Activated T-cell treated with anti-CD3 and anti-CD28 coated beads, Interleukin-2, amount 50 U/mL, for 72 hours (primary cell): ENCODE results near the gene ADCY1. TPM values are rescaled to one million over a fixed set of nuclear protein-coding genes. Genes with fewer than 3 reads are reported as not detected.

Experiments used
- ATAC-seq, 2 donors: fragments of 150-1000 bp; cut with Tn5 transposase; replicated peaks in 1 of 2; 2 replicates each; pipeline ENCODE4 v1.10.0; 2021; ENCODE audit warnings: moderate library complexity in 2 of 2, mild to moderate bottlenecking in 1 of 2
- DNase-seq, 2 donors: peaks; one replicate each; pipeline ENCODE4 v3.0.0; 2021 to 2022; ENCODE audit warnings: mixed read lengths in 1 of 2
- H3K27ac Mint-ChIP-seq: one replicate; pipeline ENCODE4 v1.8.0; 2022; ENCODE audit warnings: mild to moderate bottlenecking, moderate library complexity, mixed read lengths
- H3K27me3 Mint-ChIP-seq: one replicate; pipeline ENCODE4 v1.8.0; 2022; ENCODE audit warnings: low read depth, mixed read lengths
- H3K36me3 Mint-ChIP-seq, 2 donors: one replicate each; pipeline ENCODE4 v1.8.0; 2022; ENCODE audit warnings: mixed read lengths in 2 of 2, mild to moderate bottlenecking in 1 of 2; ENCODE audit not compliant: insufficient read depth in 2 of 2
- H3K4me1 Mint-ChIP-seq: one replicate; pipeline ENCODE4 v1.8.0; 2022; ENCODE audit warnings: low read depth, mixed read lengths
- H3K4me3 Mint-ChIP-seq, 2 donors: one replicate each; pipeline ENCODE4 v1.8.0; 2022; ENCODE audit warnings: mild to moderate bottlenecking in 2 of 2, mixed read lengths in 2 of 2, moderate library complexity in 2 of 2
- H3K9me3 Mint-ChIP-seq, 2 donors: one replicate each; pipeline ENCODE4 v1.8.0; 2022; ENCODE audit warnings: mixed read lengths in 2 of 2
- total RNA-seq, 2 donors: library from RNA; stranded (reverse); gene quantifications; one replicate each; pipeline ENCODE4 v1.2.3, GENCODE V29; 2022

Gene ADCY1
- total RNA-seq, 2 donors from 2014 or later, result 52.3 to 58.9 TPM

GRCh38 chr7:45581271-45581780 is 7.2 kb downstream of the ADCY1 start:
- H3K27ac Mint-ChIP-seq, result no peak overlapping the region
- ATAC-seq (no peak), DNase-seq (no peak)
- no peaks in the 10 kb centered on the region for H3K4me1 Mint-ChIP-seq
- peaks cover 5% of the 10 kb centered on the region for H3K27me3 Mint-ChIP-seq
- H3K4me3 Mint-ChIP-seq, result no peak overlapping the region
- no peaks in the 10 kb centered on the region for H3K36me3 Mint-ChIP-seq
- no peaks in the 10 kb centered on the region for H3K9me3 Mint-ChIP-seq

GRCh38 chr7:45582136-45582749 is 8.1 kb downstream of the ADCY1 start:
- Mint-ChIP-seq H3K36me3 (no peaks in the 10 kb centered on the region), H3K4me1 (no peaks in the 10 kb centered on the region), H3K27me3 (no peaks in the 10 kb centered on the region), H3K4me3 (no peak overlapping the region), H3K9me3 (no peaks in the 10 kb centered on the region), H3K27ac (no peak overlapping the region)
- DNase-seq (no peak), ATAC-seq (no peak)

- H3K9me3 Mint-ChIP-seq, result no peaks in the 10 kb centered on the region
- H3K4me3 Mint-ChIP-seq, result no peak overlapping the region
- H3K36me3 Mint-ChIP-seq, result no peaks in the 10 kb centered on the region
- H3K4me1 Mint-ChIP-seq, result no peaks in the 10 kb centered on the region
- DNase-seq (no peak), ATAC-seq (no peak)
- no peak overlapping the region for H3K27ac Mint-ChIP-seq
- no peaks in the 10 kb centered on the region for H3K27me3 Mint-ChIP-seq
Observed at GRCh38 chr7:45582868-45583277, 8.7 kb downstream of the ADCY1 start.

DNA sequence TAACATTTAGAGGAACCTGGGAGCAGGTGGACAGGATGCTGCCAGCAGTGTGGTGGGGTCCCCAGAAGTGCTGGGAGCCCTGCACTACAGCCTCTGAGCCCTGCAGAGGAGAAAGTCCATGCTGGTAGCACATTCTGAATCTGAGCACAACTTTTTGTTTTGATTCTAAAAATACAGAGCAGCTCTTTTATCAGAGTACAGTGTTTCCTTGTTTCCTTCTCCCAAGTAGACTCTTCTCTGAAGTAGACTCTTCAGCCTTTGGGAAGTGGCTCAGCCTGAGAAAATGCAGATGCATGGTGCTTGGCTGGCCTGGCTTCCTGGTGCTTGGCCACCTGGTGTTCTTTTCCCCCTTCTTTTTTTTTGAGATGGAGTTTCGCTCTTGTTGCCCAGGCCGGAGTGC is 9.1 kb downstream of the ADCY1 start:
- Mint-ChIP-seq H3K27ac (no peak overlapping the region), H3K4me1 (no peaks in the 10 kb centered on the region), H3K36me3 (no peaks in the 10 kb centered on the region), H3K27me3 (no peaks in the 10 kb centered on the region), H3K9me3 (no peaks in the 10 kb centered on the region), H3K4me3 (no peak overlapping the region)
- DNase-seq, result no peak
- no peak for ATAC-seq

GRCh38 chr7:45584261-45585210 is 10.4 kb downstream of the ADCY1 start:
- no peaks in the 10 kb centered on the region for H3K4me1 Mint-ChIP-seq

GRCh38 chr7:45585628-45586027 is 11.5 kb downstream of the ADCY1 start:
- no peaks in the 10 kb centered on the region for H3K27me3 Mint-ChIP-seq
- no peaks in the 10 kb centered on the region for H3K4me1 Mint-ChIP-seq
- H3K9me3 Mint-ChIP-seq, result no peaks in the 10 kb centered on the region
- H3K36me3 Mint-ChIP-seq, result no peaks in the 10 kb centered on the region
- no peak overlapping the region for H3K4me3 Mint-ChIP-seq
- no peak overlapping the region for H3K27ac Mint-ChIP-seq
- DNase-seq (no peak), ATAC-seq (no peak)

More at GRCh38 chr7:45584261-45585210, 10.4 kb downstream of the ADCY1 start:
- no peaks in the 10 kb centered on the region for H3K27me3 Mint-ChIP-seq
- ATAC-seq, result no peak
- H3K27ac Mint-ChIP-seq, result no peak overlapping the region
- no peaks in the 10 kb centered on the region for H3K9me3 Mint-ChIP-seq
- no peak overlapping the region for H3K4me3 Mint-ChIP-seq
- no peak for DNase-seq
- no peaks in the 10 kb centered on the region for H3K36me3 Mint-ChIP-seq

DNA sequence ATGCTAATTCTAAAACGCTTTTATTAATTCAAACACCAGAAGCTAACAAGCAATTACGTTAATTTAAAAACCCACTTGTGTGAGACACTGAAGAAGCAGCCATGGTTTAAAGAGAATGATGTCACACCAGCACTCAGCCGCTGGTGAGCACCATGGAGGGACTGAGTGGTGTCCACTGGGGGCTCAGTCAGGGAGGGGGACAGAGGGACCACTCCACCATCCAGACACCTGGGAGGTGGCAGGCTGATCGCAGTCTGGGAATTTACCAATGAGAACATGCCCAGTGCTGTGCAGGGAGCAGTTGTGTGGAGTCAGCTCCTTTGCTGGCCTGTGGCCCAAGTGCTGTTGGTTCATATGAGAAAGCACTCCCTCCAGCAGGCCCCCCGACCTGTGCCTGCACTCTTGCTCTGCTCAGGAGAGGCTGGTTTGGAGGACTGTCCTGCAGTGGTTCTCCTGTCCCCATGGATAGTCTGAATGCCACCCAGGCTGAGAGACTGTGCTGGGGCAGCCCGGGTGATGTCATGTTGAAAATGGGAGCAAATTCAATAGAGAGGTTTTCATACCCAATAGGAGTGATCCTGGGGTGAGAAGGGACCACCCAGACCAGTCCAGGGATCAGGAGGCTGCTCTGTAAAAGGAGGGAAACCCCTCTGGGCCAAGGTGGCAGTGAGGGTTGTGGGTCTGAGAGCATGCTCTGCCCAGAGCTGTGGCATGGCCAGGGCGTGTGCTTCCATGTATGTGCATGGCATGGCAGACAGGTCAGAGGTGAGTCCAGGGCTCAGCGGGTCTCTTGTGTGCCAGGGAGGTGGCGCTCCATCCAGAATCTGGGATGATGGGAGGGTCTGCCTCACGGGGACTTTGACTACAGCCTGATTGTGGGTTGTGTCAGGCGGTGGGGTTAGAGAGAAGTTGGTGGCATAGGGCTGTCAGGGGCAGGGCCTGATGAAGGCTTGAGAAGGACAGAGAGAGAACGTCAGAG is 12.7 kb downstream of the ADCY1 start:
- H3K27me3 Mint-ChIP-seq, result no peaks in the 10 kb centered on the region
- DNase-seq (no peak), ATAC-seq (no peak)
- H3K9me3 Mint-ChIP-seq, result no peaks in the 10 kb centered on the region
- H3K36me3 Mint-ChIP-seq, result no peaks in the 10 kb centered on the region
- no peak overlapping the region for H3K27ac Mint-ChIP-seq
- H3K4me3 Mint-ChIP-seq, result no peak overlapping the region
- no peaks in the 10 kb centered on the region for H3K4me1 Mint-ChIP-seq

- H3K36me3 Mint-ChIP-seq, result no peaks in the 10 kb centered on the region
- no peaks in the 10 kb centered on the region for H3K9me3 Mint-ChIP-seq
- H3K27me3 Mint-ChIP-seq, result no peaks in the 10 kb centered on the region
- H3K27ac Mint-ChIP-seq, result no peak overlapping the region
- H3K4me1 Mint-ChIP-seq, result no peaks in the 10 kb centered on the region
- ATAC-seq (no peak), DNase-seq (no peak)
- H3K4me3 Mint-ChIP-seq, result no peak overlapping the region
Observed at GRCh38 chr7:45588466-45588865, 14.3 kb downstream of the ADCY1 start.

DNA sequence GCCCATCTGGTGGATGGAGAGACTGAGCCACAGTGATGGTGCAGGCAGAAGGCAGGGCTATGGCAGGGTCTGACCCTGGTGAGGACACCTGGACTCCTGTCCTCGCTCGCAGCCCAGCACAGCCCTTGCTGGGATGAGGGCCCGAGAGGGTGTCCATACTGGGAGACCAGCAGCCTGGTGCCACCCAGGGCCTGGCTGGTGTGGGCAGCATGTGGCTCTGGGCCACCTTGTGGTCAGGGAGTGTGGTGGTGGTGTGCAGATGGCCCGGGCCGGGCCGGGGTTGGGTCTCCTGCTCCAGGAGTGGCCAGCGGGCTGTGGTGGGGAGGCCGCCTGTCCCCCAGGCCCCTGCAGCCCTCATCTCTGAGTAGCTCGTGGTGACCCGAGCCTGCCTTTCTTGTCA is 14.9 kb downstream of the ADCY1 start:
- H3K36me3 Mint-ChIP-seq, result no peaks in the 10 kb centered on the region

DNA sequence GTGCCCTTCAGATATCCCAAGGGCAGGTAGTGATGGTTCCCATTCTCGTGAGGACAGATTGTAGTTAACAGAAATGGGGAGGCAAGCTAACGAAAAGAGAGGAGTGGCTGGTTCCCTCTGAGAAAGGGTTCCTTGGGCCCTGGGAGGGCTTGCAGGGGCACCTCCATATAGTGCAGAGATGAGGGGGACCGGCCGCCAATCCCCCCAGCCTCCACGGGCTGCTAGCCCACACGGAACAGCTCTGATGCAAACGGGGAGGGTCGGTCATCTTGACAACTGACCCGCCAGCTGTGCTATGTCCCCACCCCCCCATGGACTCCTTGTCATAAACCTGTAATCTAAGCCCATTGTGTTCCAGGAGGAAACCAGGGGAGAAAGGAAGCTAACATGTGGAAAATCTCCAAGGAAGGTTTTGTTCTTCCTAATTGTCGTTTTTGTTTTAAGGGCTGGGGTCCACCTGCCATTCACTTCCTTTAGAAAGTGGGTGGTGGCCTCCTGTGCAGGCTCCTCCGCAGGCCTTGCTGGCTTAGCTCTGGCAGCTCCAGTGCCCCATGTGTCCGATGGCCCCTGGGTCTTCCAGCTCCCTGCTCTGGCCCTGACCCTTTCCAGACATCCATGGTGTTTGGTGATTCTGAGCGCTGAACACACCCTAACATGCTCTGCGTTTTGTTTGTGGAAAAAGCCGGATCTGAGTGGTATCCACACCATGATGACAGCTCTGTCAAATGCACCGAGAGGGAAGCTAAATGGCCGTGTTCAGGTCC is 15.9 kb downstream of the ADCY1 start:
- H3K9me3 Mint-ChIP-seq, result no peaks in the 10 kb centered on the region
- DNase-seq, result no peak
- H3K4me1 Mint-ChIP-seq, result no peaks in the 10 kb centered on the region
- no peaks in the 10 kb centered on the region for H3K36me3 Mint-ChIP-seq
- H3K27ac Mint-ChIP-seq, result no peak overlapping the region
- H3K4me3 Mint-ChIP-seq, result no peak overlapping the region
- ATAC-seq, result no peak
- no peaks in the 10 kb centered on the region for H3K27me3 Mint-ChIP-seq

More for the DNA sequence above, 14.9 kb downstream of the ADCY1 start:
- H3K9me3 Mint-ChIP-seq, result no peaks in the 10 kb centered on the region
- no peaks in the 10 kb centered on the region for H3K4me1 Mint-ChIP-seq
- H3K4me3 Mint-ChIP-seq, result no peak overlapping the region
- DNase-seq (no peak), ATAC-seq (no peak)
- H3K27ac Mint-ChIP-seq, result no peak overlapping the region
- no peaks in the 10 kb centered on the region for H3K27me3 Mint-ChIP-seq

DNA sequence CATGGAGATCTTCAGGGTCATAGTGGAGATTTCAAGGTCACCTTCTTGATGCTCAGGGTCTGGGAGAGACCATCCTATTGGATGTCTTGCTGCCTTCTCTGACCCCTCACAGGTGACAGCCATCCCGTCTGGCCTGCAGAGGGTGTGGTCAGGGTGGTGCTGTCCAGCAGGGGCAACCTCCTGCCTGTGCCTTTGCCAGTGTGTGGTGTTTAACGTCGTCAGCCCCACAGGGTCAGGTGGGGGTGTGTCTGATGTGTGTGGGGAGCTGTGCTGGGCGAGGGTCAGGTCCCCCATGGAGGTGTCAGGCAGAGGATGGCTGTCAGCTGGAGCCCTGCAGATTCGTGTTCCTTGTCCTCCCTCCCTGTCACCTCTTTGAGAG is 16.5 kb downstream of the ADCY1 start:
- H3K27ac Mint-ChIP-seq, result no peak overlapping the region
- no peaks in the 10 kb centered on the region for H3K36me3 Mint-ChIP-seq
- no peaks in the 10 kb centered on the region for H3K27me3 Mint-ChIP-seq
- no peak for DNase-seq
- H3K4me1 Mint-ChIP-seq, result no peaks in the 10 kb centered on the region
- no peaks in the 10 kb centered on the region for H3K9me3 Mint-ChIP-seq
- no peak overlapping the region for H3K4me3 Mint-ChIP-seq
- no peak for ATAC-seq
